GM23338 (cell line): ENCODE measurements around the gene ARMH4. TPM values are rescaled to one million over a fixed set of nuclear protein-coding genes. Genes with fewer than 3 reads are reported as not detected.

Experiments used
- ATAC-seq: fragments of 200-7000 bp; cut with Tn5 transposase; 3 replicates; pipeline ENCODE4 v1.9.1; 2020
- DNase-seq: peaks from one replicate; pipeline ENCODE4 v3.0.0-alpha.2; 2015; ENCODE audit warnings: low spot score
- H2AFZ ChIP-seq: fragments of 200-600 bp; sonication (generic); 2 replicates; pipeline ENCODE4 v1.8.0; 2016; ENCODE audit warnings: antibody characterized with exemption, mild to moderate bottlenecking, moderate library complexity
- H3F3A ChIP-seq: fragments of 200-600 bp; sonication (generic); replicated peaks from 2 replicates; pipeline ENCODE4 v1.8.0; 2017; ENCODE audit warnings: antibody characterized with exemption, mixed run types, low read depth
- H3K27ac ChIP-seq: fragments of 200-600 bp; sonication (generic); 2 replicates; pipeline ENCODE4 v1.6.1; 2016; ENCODE audit warnings: low read depth
- H3K27me3 ChIP-seq: fragments of 200-600 bp; sonication (generic); 2 replicates; pipeline ENCODE4 v1.8.0; 2016; ENCODE audit warnings: mild to moderate bottlenecking, mixed run types, moderate library complexity; ENCODE audit not compliant: insufficient read depth
- H3K36me3 ChIP-seq: fragments of 200-600 bp; sonication (generic); 2 replicates; pipeline ENCODE4 v1.8.0; 2016; ENCODE audit warnings: mild to moderate bottlenecking; ENCODE audit not compliant: insufficient read depth
- H3K4me1 ChIP-seq: fragments of 200-600 bp; sonication (generic); 2 replicates; pipeline ENCODE4 v1.8.0; 2016; ENCODE audit warnings: mild to moderate bottlenecking, moderate library complexity; ENCODE audit not compliant: insufficient read depth
- H3K4me2 ChIP-seq: fragments of 200-600 bp; sonication (generic); 2 replicates; pipeline ENCODE4 v1.7.1; 2017; ENCODE audit warnings: mixed run types
- H3K4me3 ChIP-seq: fragments of 200-600 bp; sonication (generic); 2 replicates; pipeline ENCODE4 v1.6.1; 2016; ENCODE audit warnings: mixed run types
- H3K79me2 ChIP-seq: fragments of 200-600 bp; sonication (generic); replicated peaks from 2 replicates; pipeline ENCODE4 v1.8.0; 2017; ENCODE audit warnings: mild to moderate bottlenecking; ENCODE audit not compliant: insufficient read depth
- H3K9me2 ChIP-seq: fragments of 200-600 bp; sonication (generic); 2 replicates; pipeline ENCODE4 v1.8.0; 2017; ENCODE audit not compliant: insufficient read depth
- H4K20me1 ChIP-seq: fragments of 200-600 bp; sonication (generic); replicated peaks from 2 replicates; pipeline ENCODE4 v1.8.0; 2017; ENCODE audit warnings: mild to moderate bottlenecking; ENCODE audit not compliant: insufficient read depth
- H3K27ac Mint-ChIP-seq: 2 replicates; pipeline ENCODE4 v1.8.0; 2020; ENCODE audit warnings: inconsistent platforms, mild to moderate bottlenecking, moderate library complexity, mixed read lengths
- H3K27me3 Mint-ChIP-seq: 3 replicates; pipeline ENCODE4 v1.8.0; 2022; ENCODE audit warnings: low read depth, mild to moderate bottlenecking, moderate library complexity, mixed read lengths, inconsistent platforms; ENCODE audit not compliant: insufficient read depth, poor library complexity
- H3K36me3 Mint-ChIP-seq: 3 replicates; pipeline ENCODE4 v1.8.0; 2021; ENCODE audit warnings: low read depth, mild to moderate bottlenecking, inconsistent platforms, moderate library complexity, mixed read lengths
- H3K4me1 Mint-ChIP-seq: 3 replicates; pipeline ENCODE4 v1.8.0; 2020; ENCODE audit warnings: mild to moderate bottlenecking, inconsistent platforms, mixed read lengths
- H3K4me3 Mint-ChIP-seq: 3 replicates; pipeline ENCODE4 v1.8.0; 2021; ENCODE audit warnings: moderate library complexity, mild to moderate bottlenecking, inconsistent platforms, mixed read lengths
- H3K9me3 Mint-ChIP-seq: 3 replicates; pipeline ENCODE4 v1.8.0; 2020; ENCODE audit warnings: moderate library complexity, mild to moderate bottlenecking, inconsistent platforms, mixed read lengths
- CTCF ChIP-seq, 2 experiments: fragments of 200-600 bp in 1 of 2; sonication (generic) in 1 of 2; conservative IDR thresholded peaks; 2 replicates each; pipeline versions ENCODE4 v1.5.1 to v1.6.1; 2016 to 2017; ENCODE audit warnings: antibody characterized with exemption in 2 of 2, low read depth in 2 of 2, mild to moderate bottlenecking in 2 of 2, moderate library complexity in 1 of 2
- EZH2 ChIP-seq: fragments of 200-600 bp; sonication (generic); IDR thresholded peaks from one replicate; pipeline ENCODE4 v1.8.0; 2017; ENCODE audit warnings: antibody characterized with exemption, mild to moderate bottlenecking, low read depth; ENCODE audit not compliant: unreplicated experiment
- POLR2AphosphoS5 ChIP-seq: IDR thresholded peaks from 2 replicates; pipeline ENCODE4 v1.6.1; 2016; ENCODE audit warnings: antibody characterized with exemption, low read depth
- ZNF331 ChIP-seq: fragments of 250-450 bp; sonication (Bioruptor Pico); IDR thresholded peaks from 2 replicates; pipeline ENCODE4 v1.5.0; 2020; ENCODE audit warnings: low read depth, mild to moderate bottlenecking, moderate library complexity
- ZNF462 ChIP-seq: fragments of 250-450 bp; sonication (Bioruptor Pico); IDR thresholded peaks from 2 replicates; pipeline ENCODE4 v1.5.0; 2020; ENCODE audit warnings: mild to moderate bottlenecking, moderate library complexity
- polyA plus RNA-seq: library from polyadenylated mRNA; unstranded; fragments of >200 nt; fragmentation: Nextera tagmentation; extraction: Ambion mirVana; gene quantifications from 2 replicates; pipeline ENCODE4 v1.2.1, GENCODE V29; 2016
- total RNA-seq: library from RNA; depleted of rRNA; stranded (reverse); fragments of >200 nt; shearing (Covaris generic); gene quantifications from 2 replicates; pipeline ENCODE4 v1.2.3, GENCODE V29; 2014

Gene ARMH4
- total and polyA plus RNA-seq, 2 experiments from 2014 or later = 15.5 to 20.2 TPM

GRCh38 chr14:58066115-58066514 is 85.9 kb downstream of the ARMH4 start:
- no peak overlapping the region for H3K4me3 ChIP-seq
- no peaks in the 10 kb centered on the region for H3K9me2 ChIP-seq
- H3K4me2 ChIP-seq = no peak overlapping the region
- H3K9me3 Mint-ChIP-seq = no peaks in the 10 kb centered on the region
- H3F3A ChIP-seq = no peaks in the 10 kb centered on the region
- H3K4me3 Mint-ChIP-seq = no peak overlapping the region
- no peak for DNase-seq
- H3K27me3 Mint-ChIP-seq = peaks cover 5% of the 10 kb centered on the region
- H3K79me2 ChIP-seq = no peaks in the 10 kb centered on the region
- no peaks in the 10 kb centered on the region for H4K20me1 ChIP-seq
- no peak overlapping the region for H3K27ac ChIP-seq
- no peak for ATAC-seq
- H3K36me3 Mint-ChIP-seq = no peaks in the 10 kb centered on the region
- no peaks in the 10 kb centered on the region for H3K27me3 ChIP-seq
- H3K4me1 ChIP-seq = no peaks in the 10 kb centered on the region
- peaks cover 3% of the 10 kb centered on the region for H3K4me1 Mint-ChIP-seq
- H2AFZ ChIP-seq = no peak overlapping the region
- TF ChIP-seq POLR2AphosphoS5 (no peak), CTCF (conservative IDR thresholded peaks at IDR 0.05; ENCODE audit: low read depth in 2 of 2) (no peak), ZNF462 (CRISPR knock-in tag) (no peak), ZNF331 (CRISPR knock-in tag) (no peak), EZH2 (no peak)
- no peaks in the 10 kb centered on the region for H3K36me3 ChIP-seq
- H3K27ac Mint-ChIP-seq = no peak overlapping the region
